Frontal cortex (tissue), 4 donors: ENCODE measurements around the gene IL17F. TPM values are rescaled to one million over a fixed set of nuclear protein-coding genes. Genes with fewer than 3 reads are reported as not detected.

Experiments used
- DNase-seq, 2 donors: peaks; one replicate each; pipeline ENCODE4 v3.0.0; 2012; ENCODE audit warnings: low spot score in 2 of 2
- FAIRE-seq: peaks from 2 replicates; lab custom pipeline; 2012; peaks lifted over from hg19 to GRCh38; lab: Jason Lieb, UNC
- total RNA-seq: library from RNA; depleted of rRNA; stranded (reverse); fragments of >200 nt; gene quantifications from one replicate; pipeline ENCODE4 v1.2.3, GENCODE V29; 2014
- donor health status: control.
- donor health status: control.
- donor health status: control.

The IL17F gene
- not detected for total RNA-seq

- no peak for DNase-seq
- no peak for FAIRE-seq
Measured at GRCh38 chr6:52244400-52244799, at the start of gene IL17F. TSS of gene IL17F (minus strand) at chr6:52244500. CDS start at chr6:52244429, 71 bp downstream.

GRCh38 chr6:52293067-52293466 lies 48.8 kb upstream of the IL17F start:
- DNase-seq, result no peak
- no peak for FAIRE-seq

GRCh38 chr6:52288841-52289240 lies 44.5 kb upstream of the IL17F start:
- FAIRE-seq, result no peak
- DNase-seq, result no peak

GRCh38 chr6:52288216-52288615 lies 43.9 kb upstream of the IL17F start:
- DNase-seq (no peak), FAIRE-seq (no peak)

GRCh38 chr6:52286798-52287432 lies 42.6 kb upstream of the IL17F start:
- DNase-seq (no peak), FAIRE-seq (no peak)

- FAIRE-seq (no peak), DNase-seq (peak in 1 of 2 donors; percentile 41)
Measured at GRCh38 chr6:52285177-52286068, 41.1 kb upstream of the IL17F start.

GRCh38 chr6:52284460-52285176 lies 40.3 kb upstream of the IL17F start, which contains the start of gene MCM3:
TSS of gene MCM3 (minus strand) at chr6:52284742. CDS start at chr6:52284674, 68 bp downstream.
- FAIRE-seq, result peak; percentile 98
- peak; percentile 94 to 96 for DNase-seq

- FAIRE-seq (no peak), DNase-seq (no peak)
Measured at GRCh38 chr6:52284131-52284459, 39.8 kb upstream of the IL17F start.

- no peak for DNase-seq
- no peak for FAIRE-seq
Measured at GRCh38 chr6:52283111-52283510, 38.8 kb upstream of the IL17F start.

GRCh38 chr6:52276130-52276529 lies 31.8 kb upstream of the IL17F start:
- no peak for DNase-seq
- no peak for FAIRE-seq

GRCh38 chr6:52271852-52272460 lies 27.7 kb upstream of the IL17F start:
- DNase-seq, result no peak
- no peak for FAIRE-seq

GRCh38 chr6:52263709-52264540 lies 19.6 kb upstream of the IL17F start:
- no peak for FAIRE-seq
- peak in 1 of 2 donors; percentile 54 for DNase-seq

- no peak for DNase-seq
- no peak for FAIRE-seq
Measured at GRCh38 chr6:52262620-52263344, 18.5 kb upstream of the IL17F start.

GRCh38 chr6:52261229-52261628 lies 16.9 kb upstream of the IL17F start:
- FAIRE-seq (no peak), DNase-seq (no peak)

GRCh38 chr6:52260634-52261033 lies 16.3 kb upstream of the IL17F start:
- no peak for FAIRE-seq
- no peak for DNase-seq

GRCh38 chr6:52255434-52255833 lies 11.1 kb upstream of the IL17F start:
- FAIRE-seq, result no peak

GRCh38 chr6:52254731-52255378 lies 10.6 kb upstream of the IL17F start:
- DNase-seq (no peak), FAIRE-seq (no peak)

More at GRCh38 chr6:52255434-52255833, 11.1 kb upstream of the IL17F start:
- no peak for DNase-seq

- DNase-seq (no peak), FAIRE-seq (no peak)
Measured at GRCh38 chr6:52253494-52253893, 9.2 kb upstream of the IL17F start.
